HG03135 (cell line): ENCODE measurements around the gene LRRC8C.
"Not testable (repeated sequence)": the region's sequence is repeated elsewhere in the genome, so short reads cannot be mapped to it uniquely, and the experiment has no call there.

Source experiments
- ATAC-seq: cut with Tn5 transposase; IDR thresholded peaks from one replicate; pipeline ENCODE4 v1.9.1; 2021; ENCODE audit warnings: mild to moderate bottlenecking, moderate library complexity; ENCODE audit not compliant: unreplicated experiment

The LRRC8C gene

DNA sequence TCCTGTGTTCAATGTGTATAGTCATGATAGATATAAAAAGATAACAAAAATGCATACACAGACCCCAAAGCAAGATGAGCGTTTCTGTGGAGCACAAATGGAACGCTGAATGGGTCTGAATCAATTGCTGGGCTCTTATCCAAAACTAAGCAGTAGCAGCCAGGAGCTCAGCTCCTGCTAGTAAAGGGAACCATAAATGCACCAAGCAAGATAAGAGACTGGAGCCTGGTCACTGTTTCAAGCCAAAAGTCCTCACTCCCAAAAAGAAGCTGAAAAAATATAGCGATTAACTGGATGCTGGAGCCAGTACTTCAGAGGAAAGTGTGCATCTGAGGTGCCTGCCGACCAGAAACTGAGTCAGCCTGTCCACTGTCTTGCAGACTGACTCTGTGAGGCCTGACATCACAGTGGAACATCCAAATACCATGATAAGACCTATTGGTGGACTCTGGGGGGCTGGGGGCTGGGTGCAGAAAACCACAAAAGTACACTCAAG lies 68.9 kb downstream of the LRRC8C start:
- no peak for ATAC-seq

DNA sequence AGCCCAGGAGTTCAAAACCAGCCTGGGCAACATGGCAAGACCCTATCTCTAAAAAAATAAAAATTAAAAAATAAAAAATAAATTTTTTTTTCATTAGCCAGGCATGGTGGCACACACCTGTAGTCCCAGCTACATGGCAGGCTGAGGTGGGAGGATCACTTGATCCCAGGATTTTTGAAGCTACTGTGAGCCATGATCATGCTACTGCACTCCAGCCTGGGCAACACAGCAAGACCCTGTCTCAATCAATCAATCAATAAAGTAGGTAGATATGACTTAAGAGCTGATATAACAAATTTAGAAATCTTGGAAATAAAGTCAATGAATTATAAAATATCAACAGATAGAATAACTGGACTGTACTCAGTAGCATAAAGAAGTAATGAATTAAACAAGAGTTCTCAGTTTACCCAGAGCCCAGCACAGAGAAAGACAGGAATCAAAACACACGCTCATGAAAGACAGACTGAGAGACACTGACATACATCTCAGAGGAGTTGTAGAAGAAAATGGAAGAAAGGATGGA lies 69.7 kb downstream of the LRRC8C start:
- no peak for ATAC-seq

DNA sequence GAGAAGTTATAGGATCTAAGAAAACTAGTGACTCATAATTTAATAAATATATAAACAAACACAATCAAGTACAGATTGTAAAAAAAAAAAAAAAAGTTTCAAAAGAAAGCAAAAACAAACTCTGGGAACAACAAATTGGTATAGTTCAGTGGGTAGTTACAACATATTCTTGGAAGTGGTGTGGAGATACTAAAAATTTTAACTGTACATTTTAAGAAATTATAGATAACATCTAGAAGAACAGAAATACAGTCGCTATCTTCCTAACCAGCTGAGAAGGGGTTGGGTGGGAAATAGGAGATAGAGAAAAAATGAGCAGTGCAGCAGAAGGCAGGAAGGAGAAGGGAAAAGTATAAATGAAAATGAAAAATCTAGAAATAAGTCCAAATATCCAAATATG lies 70.5 kb downstream of the LRRC8C start:
- ATAC-seq, result no peak

DNA sequence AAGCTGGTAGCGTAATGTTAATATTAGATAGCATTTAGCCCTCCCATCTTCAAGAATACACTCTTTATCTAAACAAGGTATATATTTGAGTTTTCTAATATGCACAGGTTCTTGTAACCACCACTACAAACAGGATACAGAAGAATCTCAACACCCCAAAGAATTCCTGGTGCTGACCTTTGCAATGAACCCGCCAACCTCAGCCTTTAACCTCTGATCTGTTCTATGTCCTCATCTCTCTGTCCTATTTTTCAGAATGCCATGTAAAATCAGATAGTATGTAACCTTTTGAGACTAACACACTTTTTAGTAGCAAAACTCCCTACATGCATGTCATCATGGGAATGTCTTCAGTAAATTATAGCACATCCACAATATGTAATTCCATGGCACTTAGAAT lies 71.1 kb downstream of the LRRC8C start:
- ATAC-seq, result no peak

DNA sequence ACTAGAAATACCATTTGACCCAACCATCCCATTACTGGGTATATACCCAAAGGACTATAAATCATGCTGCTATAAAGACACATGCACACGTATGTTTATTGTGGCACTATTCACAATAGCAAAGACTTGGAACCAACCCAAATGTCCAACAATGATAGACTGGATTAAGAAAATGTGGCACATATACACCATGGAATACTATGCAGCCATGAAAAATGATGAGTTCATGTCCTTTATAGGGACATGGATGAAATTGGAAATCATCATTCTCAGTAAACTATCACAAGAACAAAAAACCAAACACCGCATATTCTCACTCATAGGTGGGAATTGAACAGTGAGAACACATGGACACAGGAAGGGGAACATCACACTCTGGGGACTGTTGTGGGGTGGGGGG lies 72.0 kb downstream of the LRRC8C start:
- ATAC-seq, result not testable (repeated sequence)

DNA sequence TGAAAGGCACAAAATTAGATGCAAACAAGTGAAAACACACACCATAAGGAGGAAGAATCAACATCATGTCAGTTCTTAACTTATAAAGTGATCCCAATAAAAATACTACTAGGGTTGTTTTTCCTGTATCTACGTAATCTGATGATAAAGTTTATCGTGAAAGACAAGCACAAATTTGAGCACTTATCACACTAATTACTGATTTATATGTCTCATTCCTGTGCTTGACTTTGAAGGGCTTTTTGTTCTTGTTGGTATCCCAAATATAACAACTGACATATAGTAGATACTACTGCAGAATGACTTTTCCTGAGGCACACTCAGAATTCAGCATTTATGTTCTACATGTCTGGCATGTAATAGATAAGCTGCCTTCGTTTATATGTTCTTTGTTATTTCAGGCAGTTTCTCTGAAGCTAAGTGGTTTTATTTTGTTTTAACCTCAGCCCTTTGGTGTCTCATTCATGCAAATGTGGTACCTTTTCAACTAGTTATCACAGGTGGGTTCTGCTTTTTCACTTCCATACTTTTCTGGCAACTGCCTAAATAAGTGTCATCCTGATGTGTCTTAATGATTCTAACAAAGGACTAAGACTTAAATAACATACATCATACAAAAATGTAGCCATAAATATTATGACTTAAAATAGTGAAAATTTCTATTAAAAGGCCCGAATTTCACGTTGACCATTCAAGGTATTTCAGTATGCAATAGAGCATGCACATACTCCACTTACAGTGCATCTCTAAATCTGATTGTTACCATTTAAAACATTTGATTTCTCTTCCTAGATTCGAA lies 73.2 kb downstream of the LRRC8C start:
- peak; percentile 68 for ATAC-seq

DNA sequence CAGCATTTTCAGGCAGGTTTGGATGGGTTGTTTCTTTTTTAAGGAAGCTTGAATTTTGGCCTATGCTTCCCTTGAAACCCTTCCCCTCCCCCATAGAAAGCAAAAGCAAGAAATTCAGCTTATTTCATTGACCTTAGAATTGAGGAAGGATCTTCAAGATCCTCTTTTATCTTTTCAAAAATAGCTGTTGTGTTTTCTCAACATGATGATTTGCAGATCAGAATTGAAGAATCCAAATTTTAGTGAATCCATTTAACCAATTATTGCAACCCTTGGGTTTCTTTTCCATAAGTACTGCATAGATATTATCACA lies 73.7 kb downstream of the LRRC8C start:
- peak; percentile 28 for ATAC-seq

DNA sequence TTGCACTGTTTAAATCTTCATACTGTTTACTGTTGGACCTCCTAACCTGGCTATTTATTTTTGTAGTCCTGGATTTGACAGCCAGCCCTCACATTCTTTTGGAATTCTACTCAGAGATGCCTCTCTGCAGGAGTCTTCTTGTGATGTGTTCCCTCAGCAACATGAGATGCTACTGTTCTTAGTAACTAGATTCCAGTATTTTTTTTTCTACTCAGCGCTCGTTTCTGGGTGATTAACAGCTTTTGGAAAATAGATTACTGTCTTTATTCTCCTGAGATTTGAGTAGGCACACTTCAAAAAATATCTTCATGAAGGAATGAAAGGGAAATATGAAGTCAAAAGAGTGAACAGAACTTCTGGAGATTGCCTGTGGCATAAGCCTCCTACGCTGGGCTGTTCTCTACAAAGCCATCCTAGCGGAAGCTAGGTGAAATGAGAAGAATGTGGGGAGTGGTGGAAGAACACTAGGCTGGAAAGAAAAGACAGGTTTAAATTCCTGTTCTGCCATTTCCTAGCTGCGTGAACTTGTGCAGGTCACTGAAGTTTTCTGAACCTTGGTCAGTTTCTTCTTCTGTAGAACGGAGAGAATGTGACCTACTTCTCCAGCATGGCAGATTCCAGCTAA lies 75.9 kb downstream of the LRRC8C start:
- no peak for ATAC-seq

DNA sequence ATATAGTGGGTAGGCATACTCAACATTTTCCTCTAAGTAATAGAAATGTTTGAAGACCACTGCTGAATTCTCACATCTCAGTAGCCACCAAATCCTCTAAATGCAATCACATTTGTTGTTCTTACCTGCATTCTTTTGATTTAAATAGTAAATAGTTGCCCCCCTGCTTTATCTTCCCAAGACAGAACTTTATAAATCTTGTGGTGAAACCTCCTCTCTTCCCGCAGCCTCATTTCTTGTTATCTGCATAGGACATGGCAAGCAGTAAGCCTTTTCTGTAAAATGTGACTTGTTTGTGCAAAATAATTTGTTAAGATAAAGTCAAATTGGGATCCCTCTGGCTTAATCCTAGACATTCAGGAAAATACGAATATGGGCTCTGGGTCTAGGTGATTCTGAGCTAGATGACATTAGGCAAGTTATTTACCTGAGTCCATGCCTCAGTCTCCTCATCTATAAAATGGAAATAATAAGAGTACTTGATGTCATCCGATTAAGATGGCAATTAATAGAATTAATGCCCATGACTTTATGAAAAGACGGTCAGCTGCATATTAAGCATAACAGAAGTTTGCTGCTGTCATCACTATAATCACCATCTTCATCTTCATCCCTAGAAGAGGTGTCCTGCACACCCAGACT lies 77.7 kb downstream of the LRRC8C start:
- no peak for ATAC-seq

DNA sequence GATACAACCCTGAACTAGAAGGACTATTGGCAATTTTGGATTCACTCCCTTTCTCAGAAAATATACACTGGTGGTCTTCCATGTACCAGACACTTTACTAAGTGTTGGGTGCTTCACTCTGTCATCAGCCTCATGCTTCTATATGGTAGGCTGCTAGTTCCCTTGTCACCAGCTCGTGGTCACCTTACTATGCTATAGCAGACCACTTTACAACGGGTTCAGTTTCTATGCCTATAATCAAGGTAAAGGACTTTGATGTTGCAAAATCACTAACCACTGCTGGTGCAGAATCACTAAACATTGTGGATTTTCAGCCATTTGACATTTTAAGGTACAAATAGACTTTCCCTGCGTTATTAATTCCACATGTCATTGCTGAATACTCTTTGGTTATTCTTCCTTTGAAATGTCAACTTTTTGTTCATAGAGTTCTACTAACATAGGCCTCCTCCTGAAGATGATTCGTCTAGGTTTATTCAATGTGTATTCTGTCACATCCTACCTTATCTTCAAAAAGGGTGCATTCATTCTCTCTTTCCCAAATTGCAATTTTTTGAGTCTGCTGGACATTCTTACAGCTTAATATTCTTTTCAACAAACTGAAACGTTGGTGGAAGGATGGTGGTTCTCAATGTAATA lies 78.3 kb downstream of the LRRC8C start:
- ATAC-seq, result no peak

DNA sequence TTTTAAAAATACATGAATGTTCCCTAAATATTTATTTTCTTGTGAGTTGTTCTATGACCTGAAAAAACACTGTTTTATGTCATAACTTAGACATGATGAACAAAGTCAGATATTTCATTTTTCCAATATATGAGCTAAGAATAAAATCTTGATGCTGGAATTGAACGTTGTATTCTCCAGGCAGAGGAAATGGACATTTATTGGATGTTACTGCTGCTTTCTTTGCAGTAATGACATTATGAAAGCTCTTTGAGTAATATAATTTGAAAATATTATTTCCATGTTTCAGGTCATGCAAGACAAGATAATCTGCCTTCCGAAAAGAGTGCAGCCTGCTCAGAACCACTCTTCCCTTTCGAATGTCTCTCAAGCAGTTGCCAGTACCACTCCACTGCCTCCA lies 79.5 kb downstream of the LRRC8C start:
- ATAC-seq, result no peak

DNA sequence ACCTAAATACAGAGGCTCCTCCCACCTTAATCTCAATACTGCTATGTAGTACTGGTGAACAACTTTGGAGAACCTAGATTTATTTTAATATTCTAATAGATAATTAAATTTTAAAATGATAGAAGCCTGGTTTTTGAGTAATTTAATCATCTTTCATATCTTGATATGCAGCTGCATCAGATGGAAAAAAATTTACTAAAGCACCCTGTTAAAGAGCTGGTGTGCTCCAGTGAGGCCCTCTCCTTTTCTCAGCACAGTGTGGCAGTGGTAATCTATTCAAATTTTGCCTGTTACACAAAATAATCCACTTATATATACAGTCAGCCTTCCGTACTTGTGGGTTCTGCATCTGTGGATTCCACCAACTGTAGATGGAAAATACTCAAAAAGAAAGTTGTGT lies 82.8 kb downstream of the LRRC8C start:
- no peak for ATAC-seq

DNA sequence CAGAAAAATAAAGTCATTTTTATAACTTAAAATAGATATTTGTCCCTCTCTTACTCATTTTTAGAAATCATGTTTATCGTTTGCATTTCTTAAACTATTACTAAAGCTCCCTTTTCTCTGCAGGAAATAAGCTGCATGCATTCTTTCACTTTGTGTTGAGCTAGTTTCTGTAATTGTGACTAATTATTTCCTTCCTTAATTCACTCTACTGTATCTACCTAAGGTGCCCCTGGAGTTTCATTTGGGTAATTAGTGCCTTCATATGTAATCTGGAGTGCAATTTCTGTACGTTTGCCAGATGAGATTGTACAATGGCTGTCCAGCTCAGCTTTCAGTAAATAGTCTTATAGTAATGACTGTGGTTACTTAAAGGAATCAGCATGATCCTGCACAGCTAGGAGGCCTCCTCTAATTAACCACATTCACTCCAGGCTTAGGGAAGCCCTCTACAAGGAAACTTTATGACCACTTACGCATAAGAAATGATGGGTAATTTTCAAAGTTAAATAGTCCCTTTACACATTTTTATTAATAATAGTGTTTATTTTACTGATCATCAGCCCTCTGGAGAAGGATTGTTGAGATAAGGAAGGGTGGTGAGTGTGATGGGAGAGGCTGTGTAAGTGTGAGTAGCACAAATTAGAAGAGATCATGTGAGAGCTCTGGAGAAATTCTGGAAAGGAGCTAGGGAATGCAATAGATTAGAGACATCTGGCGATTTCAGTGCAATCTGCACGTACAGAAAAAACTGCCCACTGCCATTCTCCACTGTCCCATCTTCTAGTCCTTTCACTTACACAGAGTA lies 86.8 kb downstream of the LRRC8C start:
- ATAC-seq, result peak; percentile 92

DNA sequence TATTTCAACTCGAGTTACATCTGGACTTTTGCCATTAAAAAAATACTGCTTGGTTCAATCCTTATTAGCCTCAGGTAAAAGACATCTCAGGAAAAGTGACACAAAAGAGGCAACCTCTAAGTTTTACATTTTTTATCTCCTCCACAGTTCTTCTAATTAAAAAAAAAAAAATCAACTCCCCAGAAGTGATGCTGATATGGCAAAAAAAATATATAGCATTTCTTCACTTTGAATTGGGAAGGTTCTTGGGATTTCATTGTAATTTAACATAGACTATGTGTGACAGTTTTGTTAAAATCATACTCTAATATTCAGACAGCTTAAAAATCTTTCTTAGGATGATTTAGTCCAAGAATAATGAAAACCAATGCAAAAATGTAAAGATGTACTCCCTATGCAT lies 87.9 kb downstream of the LRRC8C start:
- no peak for ATAC-seq

DNA sequence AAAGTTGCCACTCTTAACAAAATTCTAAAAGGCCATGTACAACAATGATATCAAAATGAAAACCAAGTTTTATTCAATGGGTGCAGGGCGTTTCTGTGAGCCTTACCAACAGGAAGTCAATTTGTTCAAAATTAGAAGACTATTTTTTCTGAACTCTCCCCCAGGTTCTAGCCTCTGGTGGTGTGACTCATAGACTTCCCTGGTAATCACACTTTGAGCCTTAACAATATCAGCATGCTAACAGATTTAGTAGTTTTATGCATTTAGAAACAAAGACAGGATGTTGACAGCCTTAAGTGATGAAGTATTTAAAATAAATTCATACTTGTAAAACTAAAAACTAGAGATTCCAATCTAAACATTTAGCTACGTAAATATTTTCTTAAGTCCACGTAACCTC lies 88.4 kb downstream of the LRRC8C start:
- no peak for ATAC-seq

DNA sequence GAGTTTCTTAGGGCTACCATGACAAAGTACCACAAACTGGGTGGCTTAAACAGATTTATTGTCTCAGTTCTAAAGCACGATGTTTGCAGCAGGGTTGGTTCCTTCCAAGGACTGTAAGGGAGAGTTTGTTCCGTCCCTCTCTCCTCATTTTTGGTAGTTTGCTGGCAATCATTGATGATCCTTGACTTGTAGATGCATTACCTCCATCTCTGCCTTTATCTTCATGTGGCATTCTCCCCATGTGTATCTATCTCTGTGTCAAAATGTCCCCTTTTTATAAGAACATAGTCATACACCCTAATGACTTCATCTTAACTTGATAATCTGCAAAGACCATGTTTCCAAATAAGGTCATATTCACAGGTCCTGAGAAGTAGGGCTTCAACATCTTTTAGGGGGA lies 90.2 kb downstream of the LRRC8C start:
- no peak for ATAC-seq

DNA sequence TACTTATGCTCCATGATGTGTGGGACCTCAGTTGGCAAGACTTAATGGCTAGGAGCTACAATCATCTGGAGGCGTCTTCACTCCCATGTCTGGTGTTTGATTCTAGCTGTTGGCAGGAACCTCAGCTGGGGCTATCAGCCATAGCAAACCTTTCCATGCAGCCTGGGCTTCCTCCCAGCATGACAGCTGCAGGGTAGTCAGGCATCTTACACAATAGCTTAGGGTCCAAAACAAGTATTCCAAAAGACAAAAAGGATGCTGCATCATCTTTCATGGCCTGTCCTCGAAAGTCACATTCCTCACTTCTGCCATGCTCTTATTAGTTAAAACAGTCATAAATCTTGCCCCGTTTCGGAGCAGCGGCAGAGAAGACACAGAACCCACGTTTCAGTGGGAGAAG lies 90.9 kb downstream of the LRRC8C start:
- ATAC-seq, result no peak

DNA sequence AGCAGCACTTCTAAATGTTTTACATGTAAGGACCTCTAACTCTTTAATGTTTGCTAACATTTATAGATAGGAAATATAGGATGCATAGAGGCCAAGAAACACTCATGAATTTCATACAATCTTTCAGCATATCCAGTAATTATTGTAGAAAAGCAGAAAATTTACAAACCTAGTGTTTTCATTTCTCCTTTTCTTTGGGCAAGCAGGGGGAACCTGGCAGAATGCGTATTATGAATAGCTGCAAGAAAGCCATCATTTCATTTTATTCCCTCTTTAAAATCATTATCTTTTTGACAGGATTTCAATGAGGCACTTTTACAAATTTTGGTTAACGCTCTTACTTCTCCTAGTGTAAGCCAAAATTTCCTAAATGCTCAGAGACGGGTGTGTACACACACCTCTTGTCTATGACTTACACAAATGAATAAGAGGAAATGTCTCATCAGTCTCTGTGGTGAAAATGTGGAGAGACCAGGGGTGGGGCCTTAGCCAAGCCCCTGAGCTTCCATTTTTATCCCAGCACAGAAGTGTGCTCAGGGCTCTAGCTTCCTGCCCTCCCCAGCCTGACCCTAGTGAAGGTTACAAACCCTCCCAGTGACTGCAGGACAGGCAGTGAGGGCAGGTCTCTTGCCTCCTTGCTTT lies 91.6 kb downstream of the LRRC8C start:
- ATAC-seq, result peak; percentile 62

DNA sequence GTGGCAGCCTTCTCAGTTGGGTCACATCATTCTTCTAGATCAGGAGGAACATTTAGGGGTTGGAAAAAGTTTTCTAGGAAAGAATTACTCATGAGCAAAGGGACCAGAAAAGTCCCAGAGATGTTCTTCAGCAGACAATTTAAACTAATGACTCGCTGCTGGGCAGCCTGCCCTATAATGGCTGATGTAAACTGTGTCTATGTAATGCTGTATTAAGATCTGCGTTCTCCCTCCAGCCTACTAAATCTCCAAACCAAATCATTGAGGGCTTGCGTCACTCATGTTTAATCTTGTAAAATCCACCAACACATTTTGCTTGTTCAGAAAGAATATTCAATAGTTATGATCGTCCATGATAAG lies 92.1 kb downstream of the LRRC8C start:
- ATAC-seq, result peak; percentile 2

DNA sequence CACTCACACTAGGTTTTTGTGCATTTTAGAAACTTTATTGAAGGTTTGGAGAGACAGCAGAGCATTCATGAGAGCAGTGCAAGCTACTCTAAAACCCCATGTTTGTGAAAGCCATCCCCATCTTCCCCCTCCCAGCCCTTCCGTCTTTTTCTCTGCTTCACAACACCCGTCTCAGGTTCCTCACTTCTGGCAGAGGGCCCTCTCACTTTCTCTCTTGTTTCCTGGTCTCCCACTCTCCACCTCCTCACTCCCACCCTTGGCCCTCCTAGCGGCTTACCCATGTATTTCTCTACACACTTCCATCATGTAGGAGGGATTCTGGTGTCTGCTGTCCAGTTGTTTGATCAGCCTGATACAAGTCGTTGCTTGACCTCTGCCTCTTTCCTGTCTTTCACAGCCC lies 92.7 kb downstream of the LRRC8C start:
- no peak for ATAC-seq
